GM12878 (cell line): ENCODE results near the gene DDHD1. TPM values are rescaled to one million over a fixed set of nuclear protein-coding genes. Genes with fewer than 3 reads are reported as not detected.

Source experiments
- ATAC-seq: fragments of 200-7000 bp; cut with Tn5 transposase; 3 replicates; pipeline ENCODE4 v1.9.1; 2020; ENCODE audit warnings: mild to moderate bottlenecking, moderate library complexity
- BruUV-seq: library from RNA; stranded (reverse); fragments of 400-500 nt; replicated peaks from 2 replicates; lab custom pipeline; 2021; lab: Mats Ljungman, UMichigan
- CTCF ChIA-PET: fragments of 300-600 bp; sonication (Branson Sonifier 250); formaldehyde crosslinking; extraction: SDS; loops from one replicate; lab custom pipeline; 2021; ENCODE audit warnings: inconsistent platforms; lab: Yijun Ruan, JAX
- POLR2A ChIA-PET: fragments of 350-600 bp; formaldehyde crosslinking; extraction: SDS; loops from one replicate; lab custom pipeline; 2021; ENCODE audit warnings: inconsistent platforms; lab: Charles Lee
- RAD21 ChIA-PET: fragments of 300-600 bp; sonication (Branson Sonifier 250); formaldehyde crosslinking; loops from one replicate; lab custom pipeline; 2023; ENCODE audit warnings: antibody characterized with exemption; ENCODE audit not compliant: unreplicated experiment; lab: Charles Lee
- SMC1A ChIA-PET: fragments of 300-600 bp; sonication (Branson Sonifier 250); formaldehyde crosslinking; loops from one replicate; lab custom pipeline; 2023; ENCODE audit not compliant: unreplicated experiment, uncharacterized antibody; lab: Charles Lee
- DNase-seq: peaks from one replicate; pipeline ENCODE4 v3.0.0-alpha.2; 2011; ENCODE audit warnings: low read depth, low spot score
- FAIRE-seq: peaks from 3 replicates; lab custom pipeline; 2011; peaks lifted over from hg19 to GRCh38; lab: Jason Lieb, UNC
- H2AFZ ChIP-seq: 2 replicates; pipeline ENCODE4 v1.6.0; 2011; ENCODE audit warnings: low read depth, low read length, control low read depth; ENCODE audit not compliant: control insufficient read depth
- H3K27ac ChIP-seq: 2 replicates; pipeline ENCODE4 v1.5.1; 2011; ENCODE audit warnings: control low read depth; ENCODE audit not compliant: control insufficient read depth, insufficient read depth
- H3K27me3 ChIP-seq, 2 experiments: replicated peaks in 1 of 2; 2 replicates each; pipeline versions ENCODE4 v1.6.0 to v1.6.1; 2011; ENCODE audit warnings: low read length in 1 of 2; ENCODE audit not compliant: control insufficient read depth in 2 of 2, insufficient read depth in 2 of 2
- H3K36me3 ChIP-seq, 2 experiments: 2 replicates each; pipeline ENCODE4 v1.5.1; 2011; ENCODE audit warnings: low read length in 1 of 2; ENCODE audit not compliant: control insufficient read depth in 2 of 2, insufficient read depth in 2 of 2
- H3K4me1 ChIP-seq: 2 replicates; pipeline ENCODE4 v1.6.1; 2011; ENCODE audit warnings: mild to moderate bottlenecking, low read length, moderate library complexity, mixed read lengths; ENCODE audit not compliant: control insufficient read depth, insufficient read depth
- H3K4me2 ChIP-seq: 2 replicates; pipeline ENCODE4 v1.6.0; 2011; ENCODE audit warnings: control low read depth; ENCODE audit not compliant: control insufficient read depth, insufficient read depth
- H3K4me3 ChIP-seq: fragments of 200-600 bp; sonication (generic); 2 replicates; pipeline ENCODE4 v1.5.1; 2016
- H3K79me2 ChIP-seq: 2 replicates; pipeline ENCODE4 v1.6.0; 2011; ENCODE audit warnings: low read length; ENCODE audit not compliant: control insufficient read depth, insufficient read depth
- H3K9ac ChIP-seq: 2 replicates; pipeline ENCODE4 v1.8.0; 2011; ENCODE audit warnings: low read length, control low read depth, mixed read lengths; ENCODE audit not compliant: control insufficient read depth, insufficient read depth
- H3K9me3 ChIP-seq: replicated peaks from 3 replicates; pipeline ENCODE4 v1.5.1; 2011; ENCODE audit warnings: mild to moderate bottlenecking, low read length; ENCODE audit not compliant: control insufficient read depth, insufficient read depth
- H4K20me1 ChIP-seq: 2 replicates; pipeline ENCODE4 v1.6.0; 2011; ENCODE audit not compliant: control insufficient read depth, insufficient read depth
- HSF1 ChIP-seq: fragments of 150-350 bp; IDR thresholded peaks from 2 replicates; pipeline ENCODE4 v1.6.1; 2014; ENCODE audit warnings: mild to moderate bottlenecking, low read depth, low read length
- KLF5 ChIP-seq: fragments of 450-650 bp; IDR thresholded peaks from 2 replicates; pipeline ENCODE4 v1.6.1; 2014; ENCODE audit warnings: mild to moderate bottlenecking; ENCODE audit not compliant: partially characterized antibody
- MTA3 ChIP-seq: IDR thresholded peaks from 2 replicates; pipeline ENCODE4 v1.6.1; 2012; ENCODE audit warnings: low read length, inconsistent platforms, borderline replicate concordance
- MYC ChIP-seq: IDR thresholded peaks from 2 replicates; pipeline ENCODE4 v1.6.1; 2011; ENCODE audit warnings: mild to moderate bottlenecking, low read length, moderate library complexity, inconsistent platforms; ENCODE audit not compliant: insufficient read depth, insufficient replicate concordance, insufficient read length, severe bottlenecking
- NFIC ChIP-seq: IDR thresholded peaks from 2 replicates; pipeline ENCODE4 v1.6.1; 2012; ENCODE audit warnings: low read depth, mild to moderate bottlenecking, inconsistent platforms, low read length, moderate library complexity
- NFXL1 ChIP-seq: fragments of 450-650 bp; IDR thresholded peaks from 2 replicates; pipeline ENCODE4 v1.6.1; 2017; ENCODE audit warnings: antibody characterized with exemption, mild to moderate bottlenecking, borderline replicate concordance
- NR2C1 ChIP-seq: fragments of 450-650 bp; IDR thresholded peaks from 2 replicates; pipeline ENCODE4 v1.6.1; 2017; ENCODE audit warnings: antibody characterized with exemption, mild to moderate bottlenecking, moderate library complexity
- POLR2AphosphoS2 ChIP-seq: IDR thresholded peaks from 2 replicates; pipeline ENCODE4 v1.6.1; 2011; ENCODE audit warnings: low read depth, mild to moderate bottlenecking, low read length, improper control_type of control experiment, moderate library complexity
- RAD51 ChIP-seq: fragments of 450-650 bp; IDR thresholded peaks from 2 replicates; pipeline ENCODE4 v1.6.1; 2016; ENCODE audit warnings: moderate library complexity, mild to moderate bottlenecking, inconsistent platforms
- WRNIP1 ChIP-seq: IDR thresholded peaks from 2 replicates; pipeline ENCODE4 v1.6.1; 2011; ENCODE audit warnings: low read depth, low read length, improper control_type of control experiment, borderline replicate concordance
- ZBTB33 ChIP-seq: fragments of 450-650 bp; IDR thresholded peaks from 2 replicates; pipeline ENCODE4 v1.6.1; 2017; ENCODE audit warnings: mild to moderate bottlenecking
- WGBS: methylation state at CpG from one replicate; pipeline ENCODE4 v1.1.6; 2016; ENCODE audit warnings: low lambda C conversion rate; ENCODE audit not compliant: insufficient replicate concordance, insufficient coverage; ENCODE audit errors: missing lambda C conversion rate; 5-methylcytosine and 5-hydroxymethylcytosine counted together
- in situ Hi-C: fragments of 300-500 bp; cut with MboI; formaldehyde crosslinking; loops from 9 replicates; pipeline ENCODE4 v1.14.3; 2018; ENCODE audit warnings: mixed read lengths
- intact Hi-C: fragments of 100-400 bp; cut with micrococcal nuclease; formaldehyde crosslinking; loops from one replicate; pipeline ENCODE4 v1.14.2; 2022; ENCODE audit not compliant: unreplicated experiment
- polyA plus RNA-seq, 11 experiments: library from polyadenylated mRNA; depleted of rRNA in 4 of 11; unstranded in 6 of 11; stranded (reverse) in 5 of 11; fragments of >200 nt; fragmentation: Nextera tagmentation in 4 of 11; fragmentation: Illumina TruSeq in 1 of 11; extraction: Ambion mirVana in 4 of 11; extraction: Trizol in 1 of 11; gene quantifications; 1 replicate in 1 of 11; 2 replicates in 10 of 11; pipeline versions ENCODE4 v1.2.1 to v1.2.3, GENCODE V29; 2011 to 2016; ENCODE audit warnings: inconsistent platforms in 2 of 11, missing spikeins in 2 of 11, low read depth in 1 of 11
- total RNA-seq, 4 experiments: library from RNA; depleted of rRNA in 3 of 4; stranded (reverse); fragments of >200 nt in 3 of 4; fragmentation: Illumina TruSeq in 1 of 4; extraction: Trizol in 1 of 4; gene quantifications; 2 replicates each; pipeline versions ENCODE4 v1.2.1 to v1.2.3, GENCODE V29; 2013 to 2021

Gene DDHD1
- total and polyA plus RNA-seq, 10 of the 15 experiments (the other 5 are each of a cell fraction or from before 2014, with no cell fraction given) = 7.7 to 52.3 (median 28.5) TPM

GRCh38 chr14:53037016-53037415 is 116.1 kb downstream of the DDHD1 start:
- no peak for DNase-seq
- H4K20me1 ChIP-seq = no peaks in the 10 kb centered on the region
- ChIA-PET SMC1A (no interaction called here), CTCF (no interaction called here), RAD21 (no interaction called here), POLR2A (no interaction called here)
- TF ChIP-seq KLF5 = no peak
- TF ChIP-seq NFIC = no peak
- no peak for TF ChIP-seq POLR2AphosphoS2
- TF ChIP-seq NFXL1 = no peak
- no peak overlapping the region for H3K4me3 ChIP-seq
- H3K9ac ChIP-seq = no peak overlapping the region
- H3K36me3 ChIP-seq = peaks cover 0 to 40% of the 10 kb centered on the region in 2 experiments; a peak in 2 of 4 replicates
- no peak overlapping the region for H2AFZ ChIP-seq
- in situ Hi-C loops (no loop called here), intact Hi-C loops (no loop called here)
- no peaks in the 10 kb centered on the region for H3K4me1 ChIP-seq
- H3K4me2 ChIP-seq = no peak overlapping the region
- H3K27me3 ChIP-seq = no peaks in the 10 kb centered on the region
- H3K79me2 ChIP-seq = no peaks in the 10 kb centered on the region
- H3K9me3 ChIP-seq = no peaks in the 10 kb centered on the region; the same call in 2 of the 3 replicates
- ATAC-seq = no peak
- BruUV-seq = TSS peak; percentile 19
- H3K27ac ChIP-seq = no peak overlapping the region
- 100% methylated on average over 1 of the region's 1 CpG for WGBS
- FAIRE-seq = no peak

GRCh38 chr14:53035336-53036210 is 117.5 kb downstream of the DDHD1 start:
- Histone ChIP-seq H3K9ac (no peak overlapping the region), H3K4me2 (no peak overlapping the region), H3K9me3 (no peaks in the 10 kb centered on the region; the same call in 2 of the 3 replicates), H3K4me1 (no peaks in the 10 kb centered on the region), H3K27me3 (no peaks in the 10 kb centered on the region), H3K79me2 (no peaks in the 10 kb centered on the region), H3K4me3 (no peak overlapping the region), H3K36me3 (peaks cover 0 to 34% of the 10 kb centered on the region in 2 experiments; a peak in 2 of 4 replicates), H2AFZ (no peak overlapping the region), H3K27ac (no peak overlapping the region), H4K20me1 (no peaks in the 10 kb centered on the region)
- BruUV-seq = no TSS peak
- DNase-seq (no peak), FAIRE-seq (no peak), ATAC-seq (no peak)
- 97% methylated on average over 6 of the region's 6 CpGs for WGBS
- in situ Hi-C loops = no loop called here
- CTCF ChIA-PET = interaction anchor here (1.3 to 1.4 kb wide), 2 partner anchors 10 to 20 kb away, joined by 3 to 6 read pairs; no protein-coding TSS in a partner anchor
- POLR2A ChIA-PET = interaction anchor here (0.6 kb wide), 1 partner anchor 310 kb away, joined by 4 read pairs; no protein-coding TSS in a partner anchor
- SMC1A ChIA-PET = interaction anchor here (0.8 to 1.5 kb wide), 2 partner anchors 11 to 15 kb away, joined by 3 to 4 read pairs; no protein-coding TSS in a partner anchor
- intact Hi-C loops = no loop called here
- RAD21 ChIA-PET = no interaction called here
- TF ChIP-seq HSF1 (no peak), ZBTB33 (no peak), WRNIP1 (no peak), RAD51 (no peak), MYC (no peak), MTA3 (no peak), NR2C1 (no peak)
